ENCODE measurements around the gene LIPC.
A peak's percentile ranks its signal among the peaks of the same experiment; 100 is the strongest.

Gene LIPC

GRCh38 chr15:58437531-58438105 lies 5.8 kb downstream of the LIPC start:
- no peak for DNase-seq

DNA sequence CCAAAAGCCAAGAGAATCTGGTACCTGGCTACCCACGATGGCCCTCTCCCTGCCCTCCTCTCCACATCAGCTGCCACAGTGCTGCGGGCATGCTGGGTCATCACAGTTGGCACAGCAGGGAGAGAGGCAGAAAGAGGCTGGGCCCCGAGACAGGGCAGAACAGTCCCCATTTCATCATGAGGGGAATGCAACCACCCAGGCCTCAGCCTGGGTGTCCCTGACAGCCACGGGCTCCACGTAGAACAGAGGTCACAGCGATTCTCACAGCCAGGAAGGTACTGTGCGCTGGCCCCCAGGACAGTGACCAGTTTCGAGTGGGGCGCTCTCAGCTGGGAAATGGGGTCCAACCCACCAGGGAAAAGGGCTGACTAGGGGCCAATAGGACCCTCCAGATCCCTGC lies 6.3 kb downstream of the LIPC start:
- DNase-seq, result no peak

GRCh38 chr15:58438956-58439355 lies 7.2 kb downstream of the LIPC start:
- DNase-seq, result peak; percentile 22

DNA sequence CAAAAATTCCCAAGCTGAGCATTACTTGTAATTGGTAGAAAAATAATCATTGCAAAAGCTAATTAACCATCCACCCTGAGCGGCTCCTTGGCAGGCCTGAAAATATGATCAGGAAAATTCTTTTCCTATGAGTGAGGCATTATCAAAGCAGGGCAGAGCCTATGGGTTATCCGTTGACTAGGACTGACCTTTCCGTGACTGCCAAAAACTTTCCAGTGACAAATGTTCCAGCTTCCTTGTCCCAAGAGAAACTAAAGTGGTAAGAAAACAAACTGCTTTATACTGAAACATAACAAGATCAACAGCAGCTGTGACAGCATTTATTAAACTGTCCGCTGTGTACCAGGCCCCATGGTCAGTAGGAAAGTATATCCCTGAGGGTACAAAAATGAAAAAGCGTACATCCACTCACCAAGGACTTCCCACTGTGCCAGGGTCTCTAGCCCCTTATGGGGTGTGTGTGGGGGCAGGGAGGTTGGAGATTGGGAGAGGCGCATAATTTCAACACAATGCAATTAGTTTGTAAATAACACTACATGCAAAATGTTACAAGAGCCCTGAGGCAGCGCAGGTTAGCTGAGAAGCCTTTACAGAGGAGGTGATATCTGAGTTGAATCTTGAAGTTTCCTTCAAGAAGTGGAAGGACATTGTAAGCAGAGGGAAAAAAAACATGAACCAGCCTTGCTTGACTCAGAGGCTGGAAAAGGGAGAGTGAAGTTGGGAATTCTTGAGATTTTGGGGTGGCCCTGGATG lies 8.5 kb downstream of the LIPC start:
- DNase-seq, result no peak

- DNase-seq, result no peak
These were observed 9.1 kb downstream of the LIPC start for GRCh38 chr15:58440922-58441321.

GRCh38 chr15:58441376-58442070 lies 9.7 kb downstream of the LIPC start:
- no peak for DNase-seq

DNA sequence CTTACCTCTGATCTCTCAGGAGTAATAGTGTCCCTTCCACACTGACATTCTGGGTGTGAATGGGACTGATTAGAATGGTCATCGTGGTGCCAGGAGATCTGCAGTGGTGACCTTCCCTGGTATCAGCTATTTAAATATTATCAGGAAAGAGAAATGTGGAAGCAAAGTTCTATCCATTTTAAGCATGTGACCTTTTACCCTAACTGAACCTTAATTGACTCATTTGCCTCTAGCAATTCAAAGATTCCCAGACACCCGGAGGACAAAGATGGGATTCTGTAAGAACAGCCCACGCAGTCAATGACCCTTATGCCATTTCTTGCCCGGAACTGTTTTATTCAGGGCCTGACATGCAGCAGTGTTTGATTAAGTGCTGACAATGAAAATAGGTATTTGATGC lies 10.3 kb downstream of the LIPC start:
- no peak for DNase-seq

DNA sequence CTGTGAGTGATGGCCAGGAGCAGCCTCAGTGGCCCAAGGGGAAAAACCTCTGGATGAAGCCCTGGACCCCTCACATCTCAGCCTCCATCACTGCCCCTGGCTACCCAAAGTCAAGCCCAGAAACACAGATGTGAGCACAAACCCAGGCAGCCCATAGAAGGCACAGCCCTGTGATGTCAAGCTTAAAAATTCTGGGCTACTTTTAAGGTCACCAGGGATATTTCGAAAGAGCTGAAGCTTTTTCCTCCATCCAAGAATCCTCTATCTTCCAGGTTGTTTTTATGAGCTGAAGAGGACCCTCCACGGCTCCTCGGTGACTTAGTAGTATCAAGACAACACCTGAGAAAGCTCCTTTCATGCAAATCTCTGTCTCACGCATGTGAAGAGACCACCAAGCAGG lies 11.5 kb downstream of the LIPC start:
- DNase-seq, result no peak

DNA sequence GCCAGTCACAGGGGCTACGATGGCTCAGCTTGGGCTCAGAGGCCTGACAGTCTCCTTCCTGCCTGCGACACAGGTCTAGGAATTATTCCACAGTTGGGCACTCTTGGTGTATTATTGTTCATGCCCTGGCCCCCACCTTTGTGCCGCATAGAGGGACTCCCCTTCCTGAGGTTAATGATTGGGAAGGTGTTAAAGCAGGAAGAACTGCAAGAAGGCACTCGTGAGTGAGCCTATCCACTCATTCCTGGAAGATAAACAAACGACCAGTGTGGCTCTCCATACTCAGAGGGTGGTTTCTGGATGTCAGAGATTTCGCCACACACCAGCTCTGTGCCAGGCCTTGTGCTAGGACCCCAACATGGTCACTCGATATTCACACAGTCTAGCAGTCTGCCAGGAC lies 12.3 kb downstream of the LIPC start:
- no peak for DNase-seq

- DNase-seq, result no peak
These were observed 13.0 kb downstream of the LIPC start for GRCh38 chr15:58444658-58445332.

- no peak for DNase-seq
These were observed 14.1 kb downstream of the LIPC start for GRCh38 chr15:58445865-58446264.

DNA sequence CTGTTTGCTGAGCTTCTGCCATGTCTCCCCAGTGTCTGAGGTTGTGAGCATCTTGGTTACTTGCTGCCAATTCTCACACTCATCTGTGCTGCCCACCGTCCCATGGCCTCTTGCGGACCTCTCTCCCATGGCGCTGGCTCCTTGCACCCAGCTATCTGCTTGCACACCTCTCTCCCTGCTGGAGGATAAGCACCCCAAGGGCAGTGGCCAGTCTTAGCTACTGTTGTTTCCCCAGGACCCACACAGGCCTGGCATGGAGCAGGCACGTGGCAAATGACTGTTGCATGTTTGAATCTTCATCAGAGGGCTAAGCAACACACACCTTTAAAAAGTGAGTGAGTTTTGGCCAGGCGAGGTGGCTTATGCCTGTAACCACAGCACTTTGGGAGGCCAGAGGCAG lies 14.7 kb downstream of the LIPC start:
- DNase-seq, result no peak

GRCh38 chr15:58447271-58448010 lies 15.7 kb downstream of the LIPC start:
- DNase-seq, result no peak

- no peak for DNase-seq
These were observed 16.5 kb downstream of the LIPC start for GRCh38 chr15:58448331-58448730.

- no peak for DNase-seq
These were observed 17.1 kb downstream of the LIPC start for GRCh38 chr15:58448906-58449305.

DNA sequence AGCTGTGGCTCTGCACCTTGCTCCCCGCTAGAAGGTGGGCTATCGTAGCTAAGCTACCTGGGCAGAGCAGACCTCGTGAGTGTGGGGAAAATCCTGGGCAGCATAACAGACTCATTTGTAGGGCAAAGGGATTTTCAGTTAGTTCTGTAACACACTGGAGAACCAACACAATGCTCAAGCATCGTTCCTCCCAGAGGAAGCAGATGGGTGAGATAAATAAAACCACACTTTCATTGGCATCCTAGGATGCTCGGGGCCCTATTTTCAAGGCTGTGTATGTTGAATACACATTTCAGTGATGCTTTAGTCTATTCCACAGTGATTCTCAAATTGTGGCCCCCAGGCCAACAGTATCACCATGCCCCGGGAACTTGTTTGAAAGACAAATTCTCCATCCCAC lies 20.0 kb downstream of the LIPC start:
- no peak for DNase-seq

GRCh38 chr15:58452775-58453174 lies 21.0 kb downstream of the LIPC start:
- DNase-seq, result no peak

- no peak for DNase-seq
These were observed 22.4 kb downstream of the LIPC start for GRCh38 chr15:58453931-58454793.

DNA sequence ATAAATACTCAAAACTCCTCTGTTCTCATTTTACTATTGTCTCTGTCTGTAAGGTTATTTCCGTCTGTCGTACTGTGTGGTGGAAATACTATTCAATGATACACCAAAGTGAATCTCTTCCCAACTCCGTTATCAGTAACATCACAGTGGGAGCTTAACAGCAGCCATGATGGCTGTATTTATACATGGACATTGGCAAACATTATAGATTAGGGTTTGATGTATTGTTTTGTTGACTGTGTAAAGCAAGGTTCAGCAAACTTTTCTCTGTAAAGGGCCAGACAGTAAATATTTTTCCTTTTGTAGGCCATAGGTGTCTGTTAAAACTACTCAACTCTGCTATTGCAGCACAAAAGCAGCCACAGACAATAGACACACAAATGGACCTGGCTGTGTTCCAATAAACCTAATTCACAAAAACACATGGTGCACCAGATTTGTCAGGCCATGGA lies 23.2 kb downstream of the LIPC start:
- DNase-seq, result peak; percentile 91

GRCh38 chr15:58457466-58457965 lies 25.7 kb downstream of the LIPC start:
- DNase-seq, result no peak

GRCh38 chr15:58458076-58458475 lies 26.3 kb downstream of the LIPC start:
- DNase-seq, result no peak

DNA sequence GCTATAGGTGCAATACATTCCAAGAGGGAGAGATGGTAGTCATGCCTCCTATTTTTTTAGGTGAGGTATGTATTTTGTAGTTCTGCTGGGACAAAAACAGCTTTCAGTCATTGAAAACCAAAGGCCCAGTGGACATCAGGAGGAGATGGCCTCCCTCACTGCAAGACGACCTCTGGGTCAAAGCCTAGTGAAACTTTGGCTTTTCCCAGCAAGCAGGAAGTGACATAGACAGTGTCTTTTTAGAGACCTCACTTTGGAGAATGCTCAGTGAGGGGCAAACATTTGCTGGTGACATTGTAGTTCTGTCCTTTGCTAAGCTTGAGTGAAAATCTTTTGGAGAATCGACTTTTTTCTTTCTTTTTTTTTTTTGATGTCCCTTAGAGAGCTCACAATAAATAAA lies 27.3 kb downstream of the LIPC start:
- DNase-seq, result no peak

Data from NCI-H748 treated with DMSO at 0.1 percent for 48 hours (cell line).